Activated T-helper 9 cell treated with anti-CD3 and anti-CD28 coated beads, Interleukin-2, amount 50 U/mL, for 16 hours (primary cell): ENCODE data around the gene TNIP2.
"Not testable (repeated sequence)": the region's sequence is repeated elsewhere in the genome, so short reads cannot be mapped to it uniquely, and the experiment has no call there.

Source experiments
- DNase-seq: peaks from one replicate; pipeline ENCODE4 v3.0.0-alpha.2; 2020; ENCODE audit warnings: low read depth

The TNIP2 gene

DNA sequence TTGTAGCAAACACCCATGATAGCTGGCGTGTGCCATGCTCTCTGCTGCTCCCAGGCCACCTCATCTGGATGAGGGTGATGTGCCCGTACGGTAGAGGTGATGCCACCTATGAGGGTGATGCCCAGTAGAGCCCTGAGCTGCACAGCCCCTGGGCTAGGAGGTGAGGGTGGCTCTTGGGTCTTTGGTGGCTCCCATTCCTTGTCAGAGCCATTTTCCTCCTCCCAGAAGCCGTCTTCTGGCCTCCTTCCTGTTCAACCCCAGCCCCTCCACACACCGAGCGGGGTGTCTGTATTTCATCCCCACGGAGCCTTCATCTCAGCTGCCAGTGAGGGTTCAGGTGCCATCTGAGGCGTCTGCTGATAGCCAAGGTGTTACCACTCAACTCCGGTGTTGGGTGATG is 12.0 kb upstream of the TNIP2 start:
- no peak for DNase-seq

DNA sequence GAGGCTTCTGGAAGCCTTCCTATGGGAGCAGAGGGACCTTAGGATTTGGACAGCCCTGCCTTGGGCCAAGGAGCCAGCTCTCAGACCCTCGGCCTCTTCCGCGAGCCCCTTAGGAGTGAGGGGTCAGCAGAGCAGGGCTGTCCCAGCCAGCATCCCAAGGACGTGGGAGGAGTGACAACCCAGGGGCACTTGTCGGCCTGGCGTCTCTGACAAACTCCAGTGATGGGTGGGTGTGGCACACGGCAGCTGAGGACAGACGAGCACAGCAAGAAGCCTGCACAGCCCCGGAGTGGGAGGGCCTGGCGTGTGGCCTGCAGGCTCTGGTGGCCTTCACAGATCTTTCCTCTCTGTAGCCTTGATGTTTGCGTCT is 11.6 kb upstream of the TNIP2 start:
- DNase-seq, result no peak

DNA sequence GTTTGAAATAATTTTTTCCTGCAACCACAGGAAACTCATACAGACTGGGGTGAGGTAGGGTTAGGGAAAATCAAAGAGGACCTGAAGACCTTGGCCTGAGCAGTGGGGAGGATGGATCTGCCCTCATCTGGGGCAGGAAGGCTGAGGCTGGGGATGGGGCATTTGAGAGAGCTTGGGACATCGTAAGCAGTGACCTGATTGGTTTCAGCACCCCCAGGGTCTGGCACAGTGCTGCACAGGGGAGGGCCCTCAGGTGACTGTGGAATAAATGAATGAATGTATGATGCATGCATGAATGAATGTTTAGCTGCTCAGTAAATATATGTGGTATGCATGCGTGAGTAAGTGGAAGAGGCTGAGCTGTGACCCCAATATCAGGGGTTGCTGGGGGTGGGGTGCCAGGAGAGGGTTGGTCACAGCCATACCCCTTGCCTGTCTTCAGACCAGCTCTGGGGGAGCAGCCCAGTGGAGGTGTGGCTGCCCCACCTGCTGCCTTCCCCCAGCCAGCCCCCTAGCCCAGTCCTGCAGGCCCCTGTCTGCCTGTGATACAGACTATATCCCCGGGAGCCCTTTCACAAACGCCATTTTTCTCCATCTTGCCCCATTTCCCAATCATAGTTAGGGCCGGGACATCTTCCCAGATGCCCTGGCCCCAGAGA is 11.0 kb upstream of the TNIP2 start:
- no peak for DNase-seq

DNA sequence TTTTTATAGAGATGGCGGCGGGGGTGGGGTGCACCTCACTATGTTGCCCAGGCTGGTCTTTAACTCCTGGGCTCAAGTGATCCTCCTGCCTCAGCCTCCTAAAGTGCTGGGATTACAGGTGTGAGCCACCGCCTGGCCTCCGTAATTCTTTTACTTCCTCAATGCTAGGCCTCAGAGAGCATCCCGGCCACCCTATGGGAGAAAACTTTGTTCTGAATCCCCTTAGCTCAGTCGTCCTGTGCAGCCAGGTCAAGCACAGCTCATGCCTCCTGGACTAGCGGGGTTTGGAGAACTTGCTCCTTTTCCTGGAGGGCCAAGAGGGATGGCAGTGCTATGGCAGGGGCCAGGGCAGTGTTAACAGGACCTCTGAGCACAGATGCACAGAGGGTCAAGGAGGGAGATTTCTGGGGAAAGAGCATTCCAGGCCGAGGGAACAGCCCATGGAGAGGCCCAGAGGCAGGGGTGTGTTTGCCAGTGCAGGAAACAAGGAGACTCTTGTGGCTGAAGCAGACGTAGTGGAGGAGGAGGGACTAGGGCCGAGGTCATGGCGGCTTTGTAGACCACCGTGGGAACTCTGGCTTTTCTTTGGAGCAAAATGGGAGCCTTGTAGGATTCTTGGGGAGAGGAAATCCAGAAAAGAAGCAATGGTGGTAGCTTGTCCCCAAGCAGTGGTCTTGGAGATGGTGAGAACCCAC is 9.8 kb upstream of the TNIP2 start:
- no peak for DNase-seq

DNA sequence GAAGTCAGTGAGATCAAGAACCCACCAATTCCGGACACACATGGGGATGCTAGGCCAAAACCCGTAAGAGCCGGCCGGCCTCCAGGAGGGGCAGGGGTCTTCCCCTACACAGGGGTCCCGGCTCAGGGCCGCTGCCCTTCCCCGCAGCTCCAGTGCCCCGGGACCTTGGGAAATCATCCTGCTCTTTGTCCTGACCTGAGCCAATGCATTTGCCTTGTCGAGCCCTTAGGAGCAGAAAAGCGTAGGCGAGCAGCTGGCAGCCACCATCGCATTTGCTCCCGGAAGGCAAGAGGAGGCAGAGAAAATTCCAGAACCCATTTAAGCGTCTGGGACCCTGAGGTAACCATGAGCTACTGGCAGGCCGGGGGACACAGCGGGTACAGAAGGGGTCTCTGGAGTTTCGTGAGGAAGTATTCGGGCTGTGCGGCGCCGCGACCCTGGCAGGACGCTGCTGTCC is 7.4 kb upstream of the TNIP2 start:
- no peak for DNase-seq

DNA sequence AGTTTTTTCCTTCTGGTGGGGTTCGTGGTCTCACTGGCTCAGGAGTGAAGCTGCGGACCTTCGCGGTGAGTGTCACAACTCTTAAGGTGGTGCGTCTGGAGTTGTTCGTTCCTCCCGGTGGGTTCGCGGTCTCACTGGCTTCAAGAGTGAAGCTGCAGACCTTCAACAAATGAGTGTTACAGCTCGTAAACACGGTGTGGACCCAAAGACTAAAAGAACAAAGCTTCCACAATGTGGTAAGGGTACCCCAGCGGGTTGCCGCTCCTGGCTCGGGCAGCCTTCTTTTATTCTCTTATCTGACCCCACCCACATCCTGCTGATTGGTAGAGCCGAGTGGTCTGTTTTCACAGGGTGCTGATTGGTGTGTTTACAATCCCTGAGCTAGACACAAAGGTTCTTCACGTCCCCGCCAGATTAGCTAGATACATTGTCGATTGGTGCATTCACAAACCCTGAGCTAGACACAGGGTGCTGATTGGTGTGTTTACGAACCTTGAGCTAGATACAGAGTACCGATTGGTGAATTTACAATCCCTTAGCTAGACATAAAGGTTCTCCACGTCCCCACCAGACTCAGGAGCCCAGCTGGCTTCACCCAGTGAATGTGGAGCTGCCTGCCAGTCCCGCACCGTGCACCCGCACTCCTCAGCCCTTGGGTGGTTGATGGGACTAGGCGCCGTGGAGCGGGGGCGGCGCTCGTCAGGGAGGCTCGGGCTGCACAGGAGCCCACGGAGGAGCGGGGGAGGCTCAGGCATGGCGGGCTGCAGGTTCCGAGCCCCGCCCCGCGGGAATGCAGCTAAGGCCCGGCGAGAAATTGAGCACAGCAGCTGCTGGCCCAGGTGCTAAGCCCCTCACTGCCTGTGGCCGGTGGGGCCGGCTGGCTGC is 6.6 kb upstream of the TNIP2 start:
- DNase-seq, result not testable (repeated sequence)

DNA sequence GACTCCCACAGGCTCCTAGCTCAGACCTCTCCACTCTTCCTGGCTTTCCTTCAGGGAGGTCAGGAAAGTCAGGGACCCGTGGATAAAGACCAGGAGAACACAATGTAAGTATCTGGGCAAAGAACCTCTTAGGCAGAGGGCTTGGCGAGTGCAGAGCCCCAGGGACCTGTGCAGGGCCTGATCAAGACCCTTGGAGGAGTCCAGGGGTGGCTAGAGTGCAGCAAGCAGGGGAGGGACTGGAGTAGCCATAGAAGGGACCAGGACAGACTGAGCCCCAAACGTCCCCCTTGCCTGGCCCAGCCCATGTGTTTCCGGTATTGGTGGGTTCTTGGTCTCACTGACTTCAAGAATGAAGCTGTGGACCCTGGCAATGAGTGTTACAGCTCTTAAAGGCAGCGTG is 5.9 kb upstream of the TNIP2 start:
- DNase-seq, result no peak

DNA sequence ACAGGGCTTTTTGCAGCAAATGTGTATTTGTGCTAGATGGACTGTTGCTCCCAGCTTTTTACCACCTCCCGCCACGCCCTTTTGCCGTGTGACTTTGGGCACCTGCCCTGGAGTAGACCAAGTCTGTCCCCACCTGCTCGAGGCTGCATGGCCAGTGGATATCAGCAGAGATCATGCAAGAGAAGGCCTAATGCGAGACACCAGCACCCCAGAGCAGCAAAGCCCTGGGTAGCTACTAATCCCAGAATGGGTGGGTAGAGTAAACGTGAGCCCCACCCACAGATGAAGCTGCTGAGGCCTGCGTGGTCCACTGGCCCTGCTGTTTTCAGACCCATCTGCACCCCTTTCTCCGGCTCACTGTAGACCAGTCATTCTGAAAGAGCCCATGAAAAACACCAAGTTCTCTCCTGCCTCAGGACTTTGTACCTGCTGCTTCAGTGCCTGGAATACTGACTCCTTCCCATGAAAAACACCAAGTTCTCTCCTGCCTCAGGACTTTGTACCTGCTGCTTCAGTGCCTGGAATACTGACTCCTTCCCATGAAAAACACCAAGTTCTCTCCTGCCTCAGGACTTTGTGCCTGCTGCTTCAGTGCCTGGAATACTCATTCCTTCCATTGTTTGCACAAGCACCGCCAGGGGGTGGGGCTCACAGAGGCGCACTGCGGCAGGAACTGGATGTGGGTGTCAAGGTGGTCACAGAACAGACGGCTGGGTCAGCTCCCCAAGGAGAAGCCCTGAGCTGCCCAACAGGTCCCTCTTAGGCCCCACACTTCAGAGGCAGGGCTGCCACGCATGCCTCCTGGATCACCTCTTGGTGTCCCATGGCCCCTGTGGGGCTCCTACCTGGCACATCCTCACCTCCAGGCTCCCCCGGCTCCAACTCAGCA is 5.1 kb upstream of the TNIP2 start:
- no peak for DNase-seq

DNA sequence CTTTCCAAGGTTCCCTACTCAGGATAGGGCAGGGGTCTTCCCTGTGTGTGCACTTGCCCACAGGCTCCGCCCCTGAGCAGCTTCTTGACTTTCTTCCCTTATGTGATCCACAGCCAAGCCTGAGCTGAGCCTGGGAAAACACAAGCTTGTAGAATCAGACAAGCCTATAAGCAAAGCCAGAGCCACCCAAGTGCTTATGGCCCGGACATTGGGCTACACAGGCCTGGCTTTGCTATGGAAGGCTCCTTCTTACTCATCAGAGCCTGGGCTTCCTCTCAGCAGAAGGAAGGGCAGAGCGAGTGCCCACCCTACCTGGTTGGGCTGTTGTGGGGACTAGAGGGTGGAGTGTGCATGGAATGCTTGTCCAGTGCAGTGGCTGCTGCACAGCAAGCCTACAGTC is 1.3 kb upstream of the TNIP2 start:
- no peak for DNase-seq

DNA sequence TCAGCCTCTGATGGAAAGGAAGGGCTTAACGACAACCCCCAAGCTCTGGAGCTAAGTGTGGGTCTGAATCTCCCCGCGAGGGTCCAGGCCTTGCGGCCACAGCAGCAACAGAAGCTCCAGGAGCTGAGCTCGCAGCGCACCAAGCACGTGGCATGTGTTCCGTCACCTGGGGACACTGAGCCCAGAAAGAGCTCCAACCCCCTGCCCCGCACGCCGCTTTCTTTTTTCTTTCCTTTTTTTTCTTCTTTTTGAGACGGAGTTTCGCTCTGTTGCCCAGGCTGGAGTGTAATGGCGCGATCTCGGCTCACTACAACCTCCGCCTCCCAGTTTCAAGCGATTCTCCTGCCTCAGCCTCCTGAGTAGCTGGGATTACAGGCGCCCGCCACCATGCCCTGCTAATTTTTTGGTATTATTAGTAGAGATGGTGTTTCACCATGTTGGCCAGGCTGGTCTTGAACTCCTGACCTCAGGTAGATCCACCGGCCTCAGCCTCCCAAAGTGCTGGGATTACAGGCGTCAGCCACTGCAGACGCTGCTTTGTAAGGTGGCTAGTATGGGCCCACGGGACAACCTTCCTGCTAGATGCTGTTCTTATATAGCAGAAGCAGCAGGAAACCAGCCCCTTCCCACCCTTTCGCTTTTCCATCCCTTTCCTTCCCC is 685 bp upstream of the TNIP2 start:
- no peak for DNase-seq

DNA sequence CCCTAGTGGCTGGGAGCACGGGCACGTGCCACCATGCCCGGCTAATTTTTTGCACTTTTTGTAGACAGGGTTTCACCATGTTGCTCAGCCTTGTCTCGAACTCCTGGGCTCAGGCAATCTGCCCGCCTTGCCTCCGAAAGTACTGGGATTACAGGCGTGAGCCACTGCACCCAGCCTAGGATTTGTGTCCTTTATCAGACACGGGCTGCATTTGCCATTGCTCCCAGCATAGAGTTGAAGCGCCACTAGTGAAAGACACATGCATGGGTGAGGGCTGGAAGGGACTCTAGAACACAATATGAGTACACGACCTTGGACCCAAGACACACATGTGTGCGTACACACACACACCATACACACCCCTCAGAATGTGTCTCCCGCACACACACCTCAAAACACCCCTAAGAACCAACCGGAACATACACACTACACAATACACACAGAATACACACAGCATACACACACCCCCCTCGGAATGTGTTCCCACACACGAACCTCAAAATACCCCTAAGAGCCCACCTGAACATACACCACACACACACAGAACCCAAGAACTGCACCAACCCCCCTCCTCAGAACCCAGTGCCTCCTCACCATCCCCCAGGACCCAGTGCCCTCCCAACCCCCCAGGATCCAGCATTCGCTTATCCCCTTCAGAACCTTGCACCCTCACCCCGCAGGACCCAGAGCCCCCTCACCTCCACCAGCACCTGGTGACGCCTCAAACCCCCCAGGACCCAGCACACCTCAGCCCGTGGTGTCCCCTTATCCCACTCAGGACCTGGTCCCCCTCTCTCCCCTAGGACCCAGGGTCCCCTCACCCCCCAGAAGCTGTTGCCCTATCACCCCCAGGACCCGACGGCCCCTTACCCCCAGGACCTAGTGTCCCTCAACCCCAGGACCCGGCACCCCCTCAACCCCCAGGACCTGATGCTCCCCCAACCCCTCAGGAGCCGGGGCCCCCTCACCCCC is 1.0 kb downstream of the TNIP2 start:
- DNase-seq, result no peak

DNA sequence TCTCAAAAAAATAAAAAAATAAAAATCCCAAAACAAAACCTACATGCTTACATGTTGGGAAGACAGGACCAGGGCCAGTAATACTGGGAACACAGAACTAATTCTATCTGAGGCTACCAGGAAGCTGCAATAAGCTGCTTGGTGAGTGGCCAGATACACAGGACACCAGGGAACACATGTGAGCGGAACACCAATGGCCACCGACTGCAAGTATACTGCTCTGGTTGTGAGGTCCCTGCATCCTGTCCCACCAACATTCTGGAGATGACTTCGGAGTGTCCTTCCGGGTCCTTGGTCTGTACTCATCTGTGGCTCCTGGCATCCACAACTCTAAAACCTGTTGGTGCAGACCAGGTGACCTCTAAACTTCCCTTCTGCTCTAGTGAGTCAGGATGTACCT is 2.7 kb downstream of the TNIP2 start:
- DNase-seq, result no peak

DNA sequence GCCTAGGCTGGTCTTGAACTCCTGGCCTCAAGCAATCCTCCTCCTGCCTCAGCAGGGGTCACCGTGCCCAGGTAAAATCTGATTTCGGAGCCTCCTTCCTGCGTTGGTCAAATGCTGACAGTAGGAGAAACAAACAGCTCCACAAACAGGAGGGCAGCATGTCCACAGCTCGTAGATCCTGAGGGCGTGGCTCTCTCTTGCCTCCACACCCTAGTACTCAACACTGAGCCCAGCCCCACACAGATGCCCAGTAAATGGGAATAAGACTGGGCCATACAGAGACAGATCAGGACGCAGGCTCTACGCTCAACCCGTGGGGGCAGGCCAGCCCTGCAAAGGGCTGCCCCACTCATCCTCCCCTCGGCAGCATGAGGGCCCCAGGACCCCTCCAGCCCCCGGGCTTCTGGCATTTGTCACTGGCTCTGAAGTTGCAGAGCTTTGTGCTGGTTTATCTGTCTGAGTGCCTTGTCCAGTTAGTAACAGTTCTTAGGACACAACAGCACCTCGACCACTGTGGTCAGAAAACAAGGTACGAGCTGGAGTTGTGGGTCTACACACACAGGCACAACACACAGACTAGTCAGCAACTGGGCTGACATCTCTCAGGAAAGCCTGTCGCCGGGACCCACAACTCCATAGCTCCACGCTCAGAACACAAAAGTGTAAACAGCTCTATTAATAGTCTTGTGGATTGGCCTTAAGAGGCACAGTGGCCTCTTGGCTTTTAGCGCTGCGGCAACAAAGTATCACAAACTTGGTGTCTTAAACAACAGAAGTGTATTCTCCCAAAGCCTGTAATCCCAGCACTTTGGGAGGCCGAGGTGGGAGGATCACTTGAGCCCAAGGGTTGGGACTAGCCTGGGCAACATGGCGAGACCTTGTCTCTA is 5.2 kb downstream of the TNIP2 start:
- no peak for DNase-seq

DNA sequence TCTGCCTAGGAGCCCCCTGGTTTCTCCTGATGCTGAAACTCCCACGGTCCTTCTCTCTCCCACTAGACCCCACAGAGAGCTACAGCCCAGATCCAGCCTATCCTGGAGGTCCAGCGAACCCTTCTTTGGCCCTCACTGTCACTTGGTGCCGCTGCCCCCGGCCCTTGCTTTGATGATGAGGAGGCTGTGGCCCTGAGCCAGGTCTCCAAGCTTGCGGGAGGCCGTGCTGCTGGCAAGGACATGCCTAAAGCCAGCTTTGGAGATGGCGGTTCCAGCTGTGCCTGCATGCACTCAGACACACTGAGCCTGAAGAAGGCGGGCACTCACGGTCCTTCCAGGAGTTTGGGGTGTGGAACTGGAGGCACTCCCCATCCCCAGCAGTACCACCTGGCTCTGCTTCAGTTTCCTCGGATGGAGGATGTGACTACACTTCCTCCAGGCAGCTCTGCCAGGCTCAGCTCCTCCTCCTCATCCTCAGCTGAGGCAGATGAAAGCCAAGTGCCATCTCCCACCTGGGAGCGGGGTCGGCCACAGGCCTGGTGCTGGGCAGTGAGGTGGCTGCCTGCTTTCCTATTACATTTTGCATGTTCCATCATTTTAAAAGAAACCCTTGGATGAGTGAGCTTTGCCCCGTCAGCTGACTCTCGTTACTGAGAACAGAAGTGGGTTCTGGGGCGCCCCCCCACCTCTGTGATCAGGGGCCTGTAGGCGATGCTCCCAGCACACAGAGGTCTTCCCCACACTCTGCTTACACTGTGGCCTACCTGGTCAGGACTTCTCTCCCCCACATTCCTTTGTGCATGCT is 9.0 kb downstream of the TNIP2 start:
- DNase-seq, result no peak

DNA sequence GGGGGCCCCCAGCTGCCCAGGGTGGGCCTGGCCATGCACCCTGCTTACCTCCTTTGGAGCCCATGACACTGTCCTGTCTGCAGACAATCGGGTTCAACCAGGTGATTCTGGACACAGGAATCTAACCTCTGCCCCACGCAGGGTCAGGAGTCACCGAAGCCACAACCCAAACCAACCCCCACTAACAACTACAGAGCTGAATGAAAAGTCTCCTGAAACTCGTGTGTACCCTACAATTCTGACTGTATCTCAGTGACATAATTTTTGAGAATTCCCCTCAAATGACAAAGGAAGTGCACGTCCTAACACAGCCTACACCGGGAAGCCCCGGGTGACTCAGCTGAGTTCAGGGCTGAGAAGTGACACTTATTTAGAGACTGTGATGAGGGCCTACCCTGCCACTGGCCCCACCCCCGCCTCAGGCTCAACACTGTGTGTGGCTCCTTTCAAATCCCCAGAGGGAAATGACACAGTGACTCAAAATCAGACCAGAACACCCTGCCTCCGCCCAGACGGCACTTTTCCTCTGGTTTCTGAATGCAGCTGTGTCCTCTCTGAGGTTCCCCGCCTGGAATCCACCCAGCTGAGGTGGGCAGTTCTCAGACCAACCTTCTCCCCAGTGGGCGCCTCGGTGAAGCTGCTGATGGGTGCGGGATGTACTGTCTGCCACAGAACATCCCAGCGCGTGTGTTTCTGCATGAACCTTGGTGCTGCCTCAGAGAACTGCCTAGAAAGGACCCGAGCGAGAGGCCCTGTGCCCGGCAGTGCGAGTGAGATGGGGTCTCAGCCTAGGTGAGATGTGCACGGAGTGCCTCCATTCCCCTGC is 9.9 kb downstream of the TNIP2 start:
- peak; percentile 92 for DNase-seq

DNA sequence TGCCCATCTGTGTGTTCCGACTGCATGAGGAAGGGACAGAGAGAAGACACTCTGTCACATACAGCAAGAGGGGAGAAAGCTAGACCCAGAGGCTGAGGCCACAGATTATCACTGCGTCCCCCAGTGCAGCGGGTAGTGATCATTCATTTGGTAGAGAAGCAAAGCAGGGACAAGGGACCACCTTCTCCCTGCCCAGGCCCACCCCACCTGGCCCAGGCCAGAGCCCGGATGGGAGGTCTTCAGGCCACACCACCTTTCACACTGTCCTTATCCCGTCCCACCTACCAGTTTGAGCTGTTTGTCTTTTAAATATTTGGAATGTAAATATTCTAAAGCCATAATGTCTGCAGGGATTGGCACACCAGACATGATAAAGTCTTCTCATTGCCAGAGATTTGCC is 10.6 kb downstream of the TNIP2 start:
- DNase-seq, result no peak

DNA sequence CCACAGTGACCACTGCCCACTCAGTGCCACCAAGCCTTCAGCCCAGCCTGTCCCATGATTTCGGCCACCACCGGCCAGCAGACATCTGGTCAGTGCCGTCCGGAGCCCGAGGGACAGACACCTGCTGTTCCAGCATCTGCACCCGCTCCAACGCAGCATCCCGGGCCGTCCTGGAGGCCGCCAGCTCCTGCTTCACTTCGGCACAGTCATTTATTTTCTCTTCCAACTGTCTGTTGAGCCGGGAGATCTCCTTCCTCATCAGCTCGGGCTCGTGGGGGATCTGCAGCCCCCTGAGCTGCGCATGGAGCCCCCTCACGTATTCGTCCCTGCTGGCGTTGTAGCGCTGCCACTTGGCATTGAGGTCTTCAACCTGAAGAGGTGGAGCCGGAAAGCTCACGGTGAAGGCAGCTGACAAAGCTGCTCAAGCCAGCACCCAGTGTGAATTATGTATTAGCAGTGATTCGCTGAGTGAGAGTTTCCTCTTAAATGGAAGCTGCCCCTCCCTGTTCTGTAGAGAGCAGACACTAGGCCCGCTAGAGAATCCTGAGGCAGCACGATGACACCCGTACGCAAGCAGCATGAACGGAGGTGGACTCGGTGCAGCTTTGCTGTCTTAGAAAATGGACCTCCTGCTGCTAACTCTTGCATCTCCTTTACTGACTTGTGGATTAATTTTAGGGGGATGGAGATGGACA is 11.4 kb downstream of the TNIP2 start:
- no peak for DNase-seq
